ENCODE results near the gene TMEM18. TPM values are rescaled to one million over a fixed set of nuclear protein-coding genes. Genes with fewer than 3 reads are reported as not detected.

The TMEM18 gene
- total and polyA plus RNA-seq, 2 experiments from 2014 or later, result 15.0 to 41.9 TPM

- no peak for TF ChIP-seq ZNF462 (CRISPR knock-in tag; IDR thresholded peaks at IDR 0.05)
- no peak for TF ChIP-seq ZNF331 (CRISPR knock-in tag; IDR thresholded peaks at IDR 0.05; ENCODE audit: low read depth)
- TF ChIP-seq CREB1 (CRISPR knock-in tag; IDR thresholded peaks at IDR 0.05; ENCODE audit: low read depth), result no peak
- TF ChIP-seq CTCF (conservative IDR thresholded peaks at IDR 0.05; ENCODE audit: low read depth in 2 of 2), result no peak
Measured at GRCh38 chr2:725468-725867, 48.3 kb upstream of the TMEM18 start (continued).

DNA sequence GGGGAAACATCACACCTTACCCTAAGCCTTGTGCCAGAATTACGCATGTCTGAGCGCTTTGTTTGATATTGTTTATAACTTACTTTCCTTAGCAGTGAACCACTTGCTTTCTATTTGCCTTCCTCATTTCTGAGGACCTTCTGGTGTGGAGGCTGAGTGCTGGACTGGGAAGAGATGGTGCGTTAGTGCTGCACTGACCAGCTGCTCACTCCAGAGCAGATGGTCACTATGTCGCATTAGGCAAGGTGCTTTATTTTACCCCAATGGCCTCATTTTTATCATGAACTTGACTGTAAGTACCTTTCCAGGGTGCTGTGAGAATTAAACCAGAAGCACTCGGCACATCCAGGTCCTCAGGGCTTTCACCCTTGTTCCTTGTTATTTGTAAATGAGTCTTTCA is 46.6 kb upstream of the TMEM18 start:
- H3K9me2 ChIP-seq (ENCODE audit: insufficient read depth), result no peaks in the 10 kb centered on the region
- no peaks in the 10 kb centered on the region for H3K27me3 ChIP-seq (ENCODE audit: insufficient read depth)
- peaks cover 10% of the 10 kb centered on the region for H3K27me3 Mint-ChIP-seq (ENCODE audit: insufficient read depth, low read depth, poor library complexity)
- H3K9me3 Mint-ChIP-seq, result no peaks in the 10 kb centered on the region; the same call in 1 of the 3 replicates
- peaks cover 21% of the 10 kb centered on the region for H3K4me1 ChIP-seq (ENCODE audit: insufficient read depth)
- peak overlapping the region; percentile 60; the same call in 1 of the 2 replicates for H2AFZ ChIP-seq
- H3K27ac ChIP-seq (ENCODE audit: low read depth), result no peak overlapping the region
- H3K4me1 Mint-ChIP-seq, result peaks cover 39% of the 10 kb centered on the region
- no peak overlapping the region for H3K4me2 ChIP-seq
- no peaks in the 10 kb centered on the region for H3K36me3 Mint-ChIP-seq (ENCODE audit: low read depth)
- no peaks in the 10 kb centered on the region for H3K36me3 ChIP-seq (ENCODE audit: insufficient read depth)
- H4K20me1 ChIP-seq (replicated peaks; ENCODE audit: insufficient read depth), result no peaks in the 10 kb centered on the region
- no peak overlapping the region for H3K4me3 ChIP-seq
- no peak overlapping the region for H3K4me3 Mint-ChIP-seq
- no peak for DNase-seq (ENCODE audit: low spot score)
- ATAC-seq, result no peak
- no peak overlapping the region for H3K27ac Mint-ChIP-seq
- H3K79me2 ChIP-seq (replicated peaks; ENCODE audit: insufficient read depth), result no peaks in the 10 kb centered on the region
- H3F3A ChIP-seq (replicated peaks; ENCODE audit: low read depth), result peaks cover 9% of the 10 kb centered on the region
- TF ChIP-seq, protein P1, sequence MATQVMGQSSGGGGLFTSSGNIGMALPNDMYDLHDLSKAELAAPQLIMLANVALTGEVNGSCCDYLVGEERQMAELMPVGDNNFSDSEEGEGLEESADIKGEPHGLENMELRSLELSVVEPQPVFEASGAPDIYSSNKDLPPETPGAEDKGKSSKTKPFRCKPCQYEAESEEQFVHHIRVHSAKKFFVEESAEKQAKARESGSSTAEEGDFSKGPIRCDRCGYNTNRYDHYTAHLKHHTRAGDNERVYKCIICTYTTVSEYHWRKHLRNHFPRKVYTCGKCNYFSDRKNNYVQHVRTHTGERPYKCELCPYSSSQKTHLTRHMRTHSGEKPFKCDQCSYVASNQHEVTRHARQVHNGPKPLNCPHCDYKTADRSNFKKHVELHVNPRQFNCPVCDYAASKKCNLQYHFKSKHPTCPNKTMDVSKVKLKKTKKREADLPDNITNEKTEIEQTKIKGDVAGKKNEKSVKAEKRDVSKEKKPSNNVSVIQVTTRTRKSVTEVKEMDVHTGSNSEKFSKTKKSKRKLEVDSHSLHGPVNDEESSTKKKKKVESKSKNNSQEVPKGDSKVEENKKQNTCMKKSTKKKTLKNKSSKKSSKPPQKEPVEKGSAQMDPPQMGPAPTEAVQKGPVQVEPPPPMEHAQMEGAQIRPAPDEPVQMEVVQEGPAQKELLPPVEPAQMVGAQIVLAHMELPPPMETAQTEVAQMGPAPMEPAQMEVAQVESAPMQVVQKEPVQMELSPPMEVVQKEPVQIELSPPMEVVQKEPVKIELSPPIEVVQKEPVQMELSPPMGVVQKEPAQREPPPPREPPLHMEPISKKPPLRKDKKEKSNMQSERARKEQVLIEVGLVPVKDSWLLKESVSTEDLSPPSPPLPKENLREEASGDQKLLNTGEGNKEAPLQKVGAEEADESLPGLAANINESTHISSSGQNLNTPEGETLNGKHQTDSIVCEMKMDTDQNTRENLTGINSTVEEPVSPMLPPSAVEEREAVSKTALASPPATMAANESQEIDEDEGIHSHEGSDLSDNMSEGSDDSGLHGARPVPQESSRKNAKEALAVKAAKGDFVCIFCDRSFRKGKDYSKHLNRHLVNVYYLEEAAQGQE (IDR thresholded peaks at IDR 0.05; ENCODE audit: unreplicated experiment), result no peak
- TF ChIP-seq JUNB (IDR thresholded peaks at IDR 0.05; ENCODE audit: unreplicated experiment), result no peak
- TF ChIP-seq, protein P2, sequence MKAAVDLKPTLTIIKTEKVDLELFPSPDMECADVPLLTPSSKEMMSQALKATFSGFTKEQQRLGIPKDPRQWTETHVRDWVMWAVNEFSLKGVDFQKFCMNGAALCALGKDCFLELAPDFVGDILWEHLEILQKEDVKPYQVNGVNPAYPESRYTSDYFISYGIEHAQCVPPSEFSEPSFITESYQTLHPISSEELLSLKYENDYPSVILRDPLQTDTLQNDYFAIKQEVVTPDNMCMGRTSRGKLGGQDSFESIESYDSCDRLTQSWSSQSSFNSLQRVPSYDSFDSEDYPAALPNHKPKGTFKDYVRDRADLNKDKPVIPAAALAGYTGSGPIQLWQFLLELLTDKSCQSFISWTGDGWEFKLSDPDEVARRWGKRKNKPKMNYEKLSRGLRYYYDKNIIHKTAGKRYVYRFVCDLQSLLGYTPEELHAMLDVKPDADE (IDR thresholded peaks at IDR 0.05), result no peak
- no peak for TF ChIP-seq ZNF114 (CRISPR knock-in tag; IDR thresholded peaks at IDR 0.05)
- TF ChIP-seq EZH2 (IDR thresholded peaks at IDR 0.05; ENCODE audit: low read depth, unreplicated experiment), result no peak
- no peak for TF ChIP-seq CTCF (conservative IDR thresholded peaks at IDR 0.05; ENCODE audit: low read depth in 2 of 2)
- no peak for TF ChIP-seq NANOG (IDR thresholded peaks at IDR 0.05; ENCODE audit: borderline replicate concordance)
